Kidney (tissue), 14 donors: ENCODE measurements around the gene PANK4. TPM values are rescaled to one million over a fixed set of nuclear protein-coding genes. Genes with fewer than 3 reads are reported as not detected.

Experiments
- DNase-seq, 5 donors: peaks; one replicate each; pipeline ENCODE4 v3.0.0-alpha.2; 2013 to 2020
- FAIRE-seq: peaks from 2 replicates; lab custom pipeline; 2012; peaks lifted over from hg19 to GRCh38; lab: Jason Lieb, UNC
- H3K27ac ChIP-seq, 2 donors: one replicate each; pipeline ENCODE4 v1.7.0; 2013; ENCODE audit warnings: low read depth in 2 of 2, low read length in 2 of 2, inconsistent platforms in 1 of 2
- H3K27me3 ChIP-seq: one replicate; pipeline ENCODE4 v1.7.1; 2013; ENCODE audit warnings: low read length, inconsistent platforms; ENCODE audit not compliant: control insufficient read depth, insufficient read depth
- H3K36me3 ChIP-seq, 3 donors: one replicate each; pipeline versions ENCODE4 v1.7.0 to v1.7.1; 2013; ENCODE audit warnings: low read length in 3 of 3, control low read depth in 1 of 3, inconsistent platforms in 1 of 3; ENCODE audit not compliant: insufficient read depth in 3 of 3, control insufficient read depth in 2 of 3
- H3K4me1 ChIP-seq, 3 donors: one replicate each; pipeline versions ENCODE4 v1.7.0 to v1.7.1; 2013; ENCODE audit warnings: low read length in 3 of 3, inconsistent platforms in 1 of 3, low read depth in 1 of 3; ENCODE audit not compliant: control insufficient read depth in 2 of 3, insufficient read depth in 2 of 3
- H3K4me3 ChIP-seq, 3 donors: one replicate each; pipeline versions ENCODE4 v1.7.0 to v1.8.1; 2013; ENCODE audit warnings: low read length in 3 of 3, control low read depth in 1 of 3, inconsistent platforms in 1 of 3
- H3K9ac ChIP-seq, 3 donors: one replicate each; pipeline versions ENCODE4 v1.7.0 to v1.7.1; 2013; ENCODE audit warnings: low read length in 3 of 3, control low read depth in 1 of 3, inconsistent platforms in 1 of 3
- H3K9me3 ChIP-seq, 3 donors: one replicate each; pipeline versions ENCODE4 v1.7.0 to v1.7.1; 2013; ENCODE audit warnings: low read length in 3 of 3, control low read depth in 1 of 3, inconsistent platforms in 1 of 3; ENCODE audit not compliant: control insufficient read depth in 2 of 3, insufficient read depth in 1 of 3
- CTCF ChIP-seq: IDR thresholded peaks from 3 replicates; pipeline ENCODE4 v1.5.1; 2012; ENCODE audit warnings: mild to moderate bottlenecking, moderate library complexity, borderline replicate concordance; ENCODE audit not compliant: insufficient read depth; ENCODE audit errors: extremely low read depth
- intact Hi-C: fragments of 100-400 bp; cut with DNase I; formaldehyde crosslinking; loops from one replicate; pipeline ENCODE4 v1.11.1; 2022
- polyA plus RNA-seq: library from polyadenylated mRNA; stranded (reverse); fragments of 350-450 nt; fragmentation: Illumina TruSeq; extraction: RNeasy Lipid Tissue Mini Kit (QIAGEN cat#74804); gene quantifications from one replicate; pipeline ENCODE4 v1.2.3, GENCODE V29; 2014; ENCODE audit warnings: low read depth, low replicate concordance; ENCODE audit not compliant: insufficient read depth
- total RNA-seq: library from RNA; stranded (reverse); fragmentation: NEBNext Ultra II Directional; extraction: Animal tissue kit (Norgen Biotek cat#: 25700); gene quantifications from one replicate; pipeline ENCODE4 v1.2.1, GENCODE V29; 2021
- donor health status: control.
- donor health status: control.
- donor health status: control.
- donor health status: control.
- donor health status: control.
- donor health status: DM: yes; HTN: yes; CAD: no.
- donor health status: Normal renal cell carcinoma (clear cell type).

Gene PANK4
- total and polyA plus RNA-seq, 2 donors from 2014 or later = 13.3 to 33.7 TPM

GRCh38 chr1:2483970-2484369 is 42.4 kb downstream of the PANK4 start:
- FAIRE-seq = no peak
- Histone ChIP-seq H3K27ac (no peak overlapping the region), H3K27me3 (no peaks in the 10 kb centered on the region), H3K36me3 (no peaks in the 10 kb centered on the region), H3K9ac (no peak overlapping the region), H3K4me1 (peaks cover 0 to 16% (median 8%) of the 10 kb centered on the region in 3 donors), H3K4me3 (no peak overlapping the region), H3K9me3 (no peaks in the 10 kb centered on the region)
- no peak for TF ChIP-seq CTCF
- no peak for DNase-seq
- intact Hi-C loops = no loop called here

GRCh38 chr1:2483026-2483425 is 43.4 kb downstream of the PANK4 start:
- H3K4me3 ChIP-seq = no peak overlapping the region
- no peak overlapping the region for H3K9ac ChIP-seq
- H3K36me3 ChIP-seq = no peaks in the 10 kb centered on the region
- intact Hi-C loops = no loop called here
- TF ChIP-seq CTCF = no peak
- no peaks in the 10 kb centered on the region for H3K9me3 ChIP-seq
- H3K27ac ChIP-seq = no peak overlapping the region
- H3K27me3 ChIP-seq = no peaks in the 10 kb centered on the region
- FAIRE-seq (no peak), DNase-seq (no peak)
- peaks cover 0 to 16% (median 8%) of the 10 kb centered on the region in 3 donors for H3K4me1 ChIP-seq

- Histone ChIP-seq H3K27ac (no peak overlapping the region), H3K4me1 (peaks cover 0 to 16% (median 8%) of the 10 kb centered on the region in 3 donors), H3K27me3 (no peaks in the 10 kb centered on the region), H3K9ac (no peak overlapping the region), H3K4me3 (no peak overlapping the region), H3K36me3 (no peaks in the 10 kb centered on the region), H3K9me3 (no peaks in the 10 kb centered on the region)
- no peak for TF ChIP-seq CTCF
- FAIRE-seq (no peak), DNase-seq (no peak)
- intact Hi-C loops = no loop called here
Observed at GRCh38 chr1:2482588-2482987, 43.8 kb downstream of the PANK4 start.

- FAIRE-seq = no peak
- DNase-seq = peak in 1 of 5 donors; percentile 90
- Histone ChIP-seq H3K4me1 (peaks cover 0 to 16% (median 8%) of the 10 kb centered on the region in 3 donors), H3K27me3 (no peaks in the 10 kb centered on the region), H3K9me3 (no peaks in the 10 kb centered on the region), H3K4me3 (no peak overlapping the region), H3K9ac (no peak overlapping the region), H3K27ac (no peak overlapping the region), H3K36me3 (no peaks in the 10 kb centered on the region)
- intact Hi-C loops = no loop called here
- no peak for TF ChIP-seq CTCF
Observed at GRCh38 chr1:2481885-2482284, 44.5 kb downstream of the PANK4 start.
